HL-60 (cell line): ENCODE results near the gene AHSG.

ENCODE experiments used
- DNase-seq, 2 experiments: peaks; one replicate each; pipeline ENCODE4 v3.0.0-alpha.2; 2010 to 2020; ENCODE audit warnings: low read depth in 1 of 2, low spot score in 1 of 2
- H3K27ac ChIP-seq: fragments of 250-450 bp; sonication (Bioruptor Pico); replicated peaks from 2 replicates; pipeline ENCODE4 v1.5.1; 2020; ENCODE audit warnings: mild to moderate bottlenecking, moderate library complexity
- H3K27me3 ChIP-seq: fragments of 250-450 bp; sonication (Bioruptor Pico); 2 replicates; pipeline ENCODE4 v1.5.1; 2021; ENCODE audit warnings: mild to moderate bottlenecking, moderate library complexity; ENCODE audit not compliant: insufficient read depth, poor library complexity, severe bottlenecking
- H3K4me3 ChIP-seq: replicated peaks from 2 replicates; pipeline ENCODE4 v1.5.1; 2011; ENCODE audit warnings: mild to moderate bottlenecking, control low read depth, low read length; ENCODE audit not compliant: insufficient read depth
- GABPA ChIP-seq: IDR thresholded peaks from 2 replicates; pipeline ENCODE4 v1.6.1; 2012; ENCODE audit warnings: low read depth
- POLR2AphosphoS5 ChIP-seq: IDR thresholded peaks from 2 replicates; pipeline ENCODE4 v1.6.1; 2012; ENCODE audit warnings: low read depth
- SPI1 ChIP-seq: IDR thresholded peaks from 2 replicates; pipeline ENCODE4 v1.6.1; 2012; ENCODE audit warnings: low read depth, mild to moderate bottlenecking, borderline replicate concordance
- TF ChIP-seq, protein P1 (sequence below): IDR thresholded peaks from one replicate; pipeline ENCODE4 v1.5.1; 2011; ENCODE audit warnings: low read length, control low read depth, inconsistent platforms; ENCODE audit not compliant: insufficient read depth
- TF ChIP-seq, protein P2 (sequence below): IDR thresholded peaks from 2 replicates; pipeline ENCODE4 v1.6.1; 2012; ENCODE audit warnings: low read depth; ENCODE audit not compliant: insufficient replicate concordance

The AHSG gene

DNA sequence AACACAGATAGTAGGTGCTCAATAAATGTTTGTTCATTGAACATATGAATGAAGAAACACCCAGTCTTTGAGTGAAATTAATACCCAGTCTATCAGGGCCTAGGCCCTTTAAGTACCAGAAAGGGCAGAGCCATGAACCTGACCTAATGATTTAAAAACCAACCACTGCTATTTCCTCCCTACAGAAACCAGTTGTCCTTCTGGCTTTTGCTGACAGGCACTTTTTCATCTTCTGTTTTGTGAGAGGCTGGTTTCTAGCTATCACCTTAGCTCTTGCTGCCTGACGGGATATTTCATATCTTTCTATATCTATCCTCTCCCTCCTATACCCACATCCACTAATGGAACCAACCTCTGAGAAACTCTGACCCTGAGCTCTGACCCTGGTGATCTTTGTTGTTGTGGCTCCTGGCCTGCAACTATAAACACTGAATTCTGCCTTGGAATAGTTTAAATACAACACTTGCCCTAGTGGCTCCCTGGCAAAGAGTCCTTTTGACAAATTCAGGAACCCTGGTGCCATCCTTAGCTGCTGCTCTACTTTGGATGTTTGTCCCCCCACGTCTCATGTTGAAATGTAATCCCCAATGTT, 4.1 kb upstream of the AHSG start:
- Histone ChIP-seq H3K27ac (no peak overlapping the region), H3K4me3 (no peak overlapping the region), H3K27me3 (no peaks in the 10 kb centered on the region)
- no peak for DNase-seq
- TF ChIP-seq POLR2AphosphoS5 (no peak), SPI1 (no peak)
- TF ChIP-seq, protein P1, sequence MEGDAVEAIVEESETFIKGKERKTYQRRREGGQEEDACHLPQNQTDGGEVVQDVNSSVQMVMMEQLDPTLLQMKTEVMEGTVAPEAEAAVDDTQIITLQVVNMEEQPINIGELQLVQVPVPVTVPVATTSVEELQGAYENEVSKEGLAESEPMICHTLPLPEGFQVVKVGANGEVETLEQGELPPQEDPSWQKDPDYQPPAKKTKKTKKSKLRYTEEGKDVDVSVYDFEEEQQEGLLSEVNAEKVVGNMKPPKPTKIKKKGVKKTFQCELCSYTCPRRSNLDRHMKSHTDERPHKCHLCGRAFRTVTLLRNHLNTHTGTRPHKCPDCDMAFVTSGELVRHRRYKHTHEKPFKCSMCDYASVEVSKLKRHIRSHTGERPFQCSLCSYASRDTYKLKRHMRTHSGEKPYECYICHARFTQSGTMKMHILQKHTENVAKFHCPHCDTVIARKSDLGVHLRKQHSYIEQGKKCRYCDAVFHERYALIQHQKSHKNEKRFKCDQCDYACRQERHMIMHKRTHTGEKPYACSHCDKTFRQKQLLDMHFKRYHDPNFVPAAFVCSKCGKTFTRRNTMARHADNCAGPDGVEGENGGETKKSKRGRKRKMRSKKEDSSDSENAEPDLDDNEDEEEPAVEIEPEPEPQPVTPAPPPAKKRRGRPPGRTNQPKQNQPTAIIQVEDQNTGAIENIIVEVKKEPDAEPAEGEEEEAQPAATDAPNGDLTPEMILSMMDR, result no peak

DNA sequence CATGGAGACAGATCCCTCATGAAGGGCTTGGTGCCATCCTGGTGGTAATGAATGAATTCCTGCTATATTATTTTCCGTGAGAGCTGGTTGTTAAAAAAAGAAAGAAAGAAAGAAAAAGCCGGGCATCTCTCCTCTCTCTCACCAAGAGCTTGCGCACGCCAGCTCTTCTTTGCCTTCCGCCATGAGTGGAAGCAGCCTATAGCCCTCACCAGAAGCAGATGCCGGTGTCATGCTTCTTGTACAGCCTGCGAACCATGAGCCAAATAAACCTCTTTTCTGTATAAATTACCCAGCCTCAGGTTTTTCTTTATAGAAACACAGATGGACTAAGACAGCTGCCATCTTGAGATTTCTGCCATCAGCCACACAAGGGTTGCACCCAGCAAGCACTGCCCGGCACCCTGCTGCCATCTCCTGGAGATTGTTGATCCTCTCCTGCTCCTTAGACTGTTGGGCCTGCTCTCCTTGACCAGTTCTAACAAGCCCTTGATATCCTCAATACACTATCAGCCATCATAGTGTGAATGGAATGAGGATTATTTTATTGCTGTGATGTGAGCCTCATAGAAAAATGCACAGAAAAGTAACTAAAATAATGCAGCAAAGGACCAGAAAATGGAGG, 3.5 kb upstream of the AHSG start:
- no peak overlapping the region for H3K27ac ChIP-seq
- DNase-seq, result peak in 1 of 2 experiments; percentile 51
- no peaks in the 10 kb centered on the region for H3K27me3 ChIP-seq
- TF ChIP-seq GABPA, result no peak
- TF ChIP-seq, protein P1, result peak; percentile 0
- TF ChIP-seq POLR2AphosphoS5, result no peak
- TF ChIP-seq SPI1, result no peak
- no peak overlapping the region for H3K4me3 ChIP-seq

DNA sequence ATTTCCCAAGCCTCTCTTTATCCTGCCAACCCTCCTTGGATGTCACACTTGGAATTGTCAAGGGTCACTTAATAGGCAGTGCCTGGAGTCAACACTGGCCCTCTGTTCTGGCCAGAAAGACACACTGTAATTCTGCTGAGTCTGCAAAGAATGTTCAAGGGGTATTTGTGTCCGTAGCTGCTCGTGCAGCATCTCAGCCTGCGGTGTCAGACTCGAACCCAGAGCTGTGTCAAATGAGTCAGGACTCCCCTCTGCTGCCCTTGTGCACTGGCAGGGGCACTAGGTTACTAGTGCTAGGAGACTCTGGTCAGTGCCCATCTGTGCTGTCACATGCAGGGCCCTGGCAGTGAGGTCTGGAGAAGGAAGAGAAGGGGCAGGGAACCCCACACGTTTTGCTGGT, 795 bp upstream of the AHSG start:
- no peak for DNase-seq
- no peak for TF ChIP-seq GABPA
- TF ChIP-seq, protein P2, sequence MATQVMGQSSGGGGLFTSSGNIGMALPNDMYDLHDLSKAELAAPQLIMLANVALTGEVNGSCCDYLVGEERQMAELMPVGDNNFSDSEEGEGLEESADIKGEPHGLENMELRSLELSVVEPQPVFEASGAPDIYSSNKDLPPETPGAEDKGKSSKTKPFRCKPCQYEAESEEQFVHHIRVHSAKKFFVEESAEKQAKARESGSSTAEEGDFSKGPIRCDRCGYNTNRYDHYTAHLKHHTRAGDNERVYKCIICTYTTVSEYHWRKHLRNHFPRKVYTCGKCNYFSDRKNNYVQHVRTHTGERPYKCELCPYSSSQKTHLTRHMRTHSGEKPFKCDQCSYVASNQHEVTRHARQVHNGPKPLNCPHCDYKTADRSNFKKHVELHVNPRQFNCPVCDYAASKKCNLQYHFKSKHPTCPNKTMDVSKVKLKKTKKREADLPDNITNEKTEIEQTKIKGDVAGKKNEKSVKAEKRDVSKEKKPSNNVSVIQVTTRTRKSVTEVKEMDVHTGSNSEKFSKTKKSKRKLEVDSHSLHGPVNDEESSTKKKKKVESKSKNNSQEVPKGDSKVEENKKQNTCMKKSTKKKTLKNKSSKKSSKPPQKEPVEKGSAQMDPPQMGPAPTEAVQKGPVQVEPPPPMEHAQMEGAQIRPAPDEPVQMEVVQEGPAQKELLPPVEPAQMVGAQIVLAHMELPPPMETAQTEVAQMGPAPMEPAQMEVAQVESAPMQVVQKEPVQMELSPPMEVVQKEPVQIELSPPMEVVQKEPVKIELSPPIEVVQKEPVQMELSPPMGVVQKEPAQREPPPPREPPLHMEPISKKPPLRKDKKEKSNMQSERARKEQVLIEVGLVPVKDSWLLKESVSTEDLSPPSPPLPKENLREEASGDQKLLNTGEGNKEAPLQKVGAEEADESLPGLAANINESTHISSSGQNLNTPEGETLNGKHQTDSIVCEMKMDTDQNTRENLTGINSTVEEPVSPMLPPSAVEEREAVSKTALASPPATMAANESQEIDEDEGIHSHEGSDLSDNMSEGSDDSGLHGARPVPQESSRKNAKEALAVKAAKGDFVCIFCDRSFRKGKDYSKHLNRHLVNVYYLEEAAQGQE, result no peak
- TF ChIP-seq, protein P1, result no peak
- TF ChIP-seq POLR2AphosphoS5, result no peak
- TF ChIP-seq SPI1, result no peak
- H3K27me3 ChIP-seq, result no peaks in the 10 kb centered on the region
- no peak overlapping the region for H3K4me3 ChIP-seq
- no peak overlapping the region for H3K27ac ChIP-seq

DNA sequence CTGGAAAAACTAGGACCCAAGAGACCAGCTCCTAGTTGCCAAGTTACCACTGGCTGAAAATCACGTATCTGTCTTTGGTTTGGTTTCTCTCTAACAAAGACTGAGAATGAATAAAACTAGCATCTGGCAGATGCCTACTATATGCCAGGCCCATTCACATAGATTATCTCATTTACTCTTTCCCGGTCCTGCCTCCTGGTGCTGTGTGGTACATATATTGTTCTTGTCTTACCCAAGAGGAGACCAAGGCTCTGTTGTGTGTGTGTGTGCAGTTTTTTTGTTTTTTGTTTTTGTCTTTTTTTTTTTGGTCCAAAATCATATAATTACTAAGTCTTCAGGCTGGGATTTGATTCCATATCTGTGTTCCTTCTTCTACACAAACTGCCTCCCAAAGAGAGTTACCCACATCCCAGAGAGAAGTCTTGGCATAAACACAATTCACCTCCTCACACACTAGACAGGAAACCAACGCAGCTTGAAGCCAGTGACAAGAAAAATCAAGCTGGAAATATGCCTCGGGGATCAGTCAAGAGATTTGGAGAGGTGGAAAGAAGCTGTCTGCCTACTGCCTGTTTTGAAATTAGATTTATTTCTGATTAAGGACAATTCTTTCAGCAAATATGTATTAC, 891 bp downstream of the AHSG start:
- Histone ChIP-seq H3K27me3 (peaks cover 3% of the 10 kb centered on the region), H3K27ac (no peak overlapping the region), H3K4me3 (no peak overlapping the region)
- DNase-seq, result no peak
- no peak for TF ChIP-seq POLR2AphosphoS5
- TF ChIP-seq SPI1, result no peak
- TF ChIP-seq, protein P2, result no peak
- no peak for TF ChIP-seq GABPA
- TF ChIP-seq, protein P1, result no peak
